Activated CD8-positive, alpha-beta memory T cell treated with anti-CD3 and anti-CD28 coated beads, Interleukin-2, amount 10 ng/mL, durations not matched to agents 7 days and 5 days (primary cell): ENCODE results near the gene HSPA1B. TPM values are rescaled to one million over a fixed set of nuclear protein-coding genes. Genes with fewer than 3 reads are reported as not detected.
A peak's percentile ranks its signal among the peaks of the same experiment; 100 is the strongest.

Source experiments
- ATAC-seq: fragments of 150-1000 bp; cut with Tn5 transposase; one replicate; pipeline ENCODE4 v1.10.0; 2021; ENCODE audit warnings: moderate library complexity
- CTCF ChIA-PET: fragments of 350-600 bp; sonication (Branson Sonifier 250); formaldehyde crosslinking; loops from one replicate; lab custom pipeline; 2021; ENCODE audit warnings: antibody characterized with exemption; lab: Charles Lee
- DNase-seq: peaks from one replicate; pipeline ENCODE4 v3.0.0-alpha.2; 2020
- H3K27ac Mint-ChIP-seq: one replicate; pipeline ENCODE4 v1.8.0; 2021; ENCODE audit warnings: mild to moderate bottlenecking, mixed read lengths
- H3K27me3 Mint-ChIP-seq: one replicate; pipeline ENCODE4 v1.8.0; 2021; ENCODE audit warnings: mixed read lengths
- H3K36me3 Mint-ChIP-seq: one replicate; pipeline ENCODE4 v1.8.0; 2021; ENCODE audit warnings: mild to moderate bottlenecking, mixed read lengths
- H3K4me1 Mint-ChIP-seq: one replicate; pipeline ENCODE4 v1.8.0; 2021; ENCODE audit warnings: mixed read lengths
- H3K4me3 Mint-ChIP-seq: one replicate; pipeline ENCODE4 v1.8.0; 2021; ENCODE audit warnings: mild to moderate bottlenecking, moderate library complexity, mixed read lengths
- H3K9me3 Mint-ChIP-seq: one replicate; pipeline ENCODE4 v1.8.0; 2022; ENCODE audit warnings: low read depth, mixed read lengths
- total RNA-seq, 2 experiments: library from RNA; stranded (reverse); gene quantifications; one replicate each; pipeline ENCODE4 v1.2.3, GENCODE V29; 2021

Gene HSPA1B
- total RNA-seq, 2 experiments from 2014 or later: 64.6 to 71.6 TPM

- ATAC-seq (no peak), DNase-seq (no peak)
- Mint-ChIP-seq H3K36me3 (no peaks in the 10 kb centered on the region), H3K9me3 (no peaks in the 10 kb centered on the region), H3K4me1 (peaks cover 5% of the 10 kb centered on the region), H3K27ac (no peak overlapping the region), H3K4me3 (no peak overlapping the region), H3K27me3 (no peaks in the 10 kb centered on the region)
- CTCF ChIA-PET: interaction anchor here (0.8 to 1.3 kb wide), 2 partner anchors 15 to 78 kb away, joined by 3 to 8 read pairs; no protein-coding TSS in a partner anchor
Measured at GRCh38 chr6:31874084-31874670, 46.6 kb downstream of the HSPA1B start.

DNA sequence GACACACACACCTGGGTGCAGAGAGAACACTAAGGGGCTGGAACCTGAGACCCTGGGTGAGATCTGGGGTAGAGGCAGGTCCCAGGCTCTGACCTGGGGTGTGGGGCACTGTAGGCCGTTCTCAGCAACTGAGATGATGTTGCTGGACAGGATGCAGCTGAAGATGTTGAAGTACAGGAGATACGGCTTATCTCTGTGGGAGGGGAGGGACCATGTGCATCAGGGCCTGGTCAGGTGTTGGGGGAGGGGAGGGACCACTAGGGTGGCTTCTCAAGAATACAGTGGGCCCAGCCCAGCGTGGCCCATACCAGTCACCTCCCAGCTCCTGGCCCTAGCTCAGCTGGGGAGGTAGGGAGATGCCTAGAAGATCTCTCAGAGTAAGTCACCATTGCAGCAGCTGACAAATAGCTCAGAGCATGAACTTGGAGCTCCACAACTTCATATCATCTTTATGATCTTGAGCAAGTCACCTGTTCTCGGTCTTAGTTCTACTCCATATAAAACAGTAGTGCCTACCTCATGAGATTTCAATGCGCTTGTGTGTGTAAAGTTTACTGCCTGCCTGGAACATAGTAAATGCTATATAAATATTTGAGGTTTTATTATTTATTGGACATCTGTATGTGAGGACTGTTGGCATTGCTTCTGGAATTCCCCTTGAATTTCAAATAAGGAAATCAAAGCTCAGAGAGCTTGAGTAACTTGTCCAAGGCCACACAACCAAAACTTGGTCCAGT lies 47.5 kb downstream of the HSPA1B start:
- no peak overlapping the region for H3K4me3 Mint-ChIP-seq
- no peak overlapping the region for H3K27ac Mint-ChIP-seq
- ATAC-seq (peak; percentile 16), DNase-seq (no peak)
- CTCF ChIA-PET: interaction anchor here (0.8 to 1.8 kb wide), 4 partner anchors 14 to 106 kb away, joined by 3 to 8 read pairs (median 4); no protein-coding TSS in a partner anchor
- no peaks in the 10 kb centered on the region for H3K9me3 Mint-ChIP-seq
- H3K4me1 Mint-ChIP-seq: peaks cover 5% of the 10 kb centered on the region
- H3K27me3 Mint-ChIP-seq: no peaks in the 10 kb centered on the region
- H3K36me3 Mint-ChIP-seq: peaks cover 2% of the 10 kb centered on the region

- H3K27me3 Mint-ChIP-seq: no peaks in the 10 kb centered on the region
- DNase-seq (no peak), ATAC-seq (no peak)
- H3K36me3 Mint-ChIP-seq: peaks cover 4% of the 10 kb centered on the region
- peaks cover 5% of the 10 kb centered on the region for H3K4me1 Mint-ChIP-seq
- H3K4me3 Mint-ChIP-seq: no peak overlapping the region
- no peaks in the 10 kb centered on the region for H3K9me3 Mint-ChIP-seq
- no peak overlapping the region for H3K27ac Mint-ChIP-seq
- CTCF ChIA-PET: interaction anchor here (1.8 kb wide), 1 partner anchor 107 kb away, joined by 5 read pairs; no protein-coding TSS in a partner anchor
Measured at GRCh38 chr6:31875877-31876276, 48.3 kb downstream of the HSPA1B start.

- Mint-ChIP-seq H3K4me3 (no peak overlapping the region), H3K9me3 (no peaks in the 10 kb centered on the region), H3K27me3 (no peaks in the 10 kb centered on the region), H3K27ac (no peak overlapping the region), H3K36me3 (peaks cover 9% of the 10 kb centered on the region), H3K4me1 (peaks cover 2% of the 10 kb centered on the region)
- no peak for ATAC-seq
- DNase-seq: no peak
- CTCF ChIA-PET: interaction anchor here (1.8 kb wide), 1 partner anchor 107 kb away, joined by 5 read pairs; no protein-coding TSS in a partner anchor
Measured at GRCh38 chr6:31876357-31876756, 48.8 kb downstream of the HSPA1B start.

DNA sequence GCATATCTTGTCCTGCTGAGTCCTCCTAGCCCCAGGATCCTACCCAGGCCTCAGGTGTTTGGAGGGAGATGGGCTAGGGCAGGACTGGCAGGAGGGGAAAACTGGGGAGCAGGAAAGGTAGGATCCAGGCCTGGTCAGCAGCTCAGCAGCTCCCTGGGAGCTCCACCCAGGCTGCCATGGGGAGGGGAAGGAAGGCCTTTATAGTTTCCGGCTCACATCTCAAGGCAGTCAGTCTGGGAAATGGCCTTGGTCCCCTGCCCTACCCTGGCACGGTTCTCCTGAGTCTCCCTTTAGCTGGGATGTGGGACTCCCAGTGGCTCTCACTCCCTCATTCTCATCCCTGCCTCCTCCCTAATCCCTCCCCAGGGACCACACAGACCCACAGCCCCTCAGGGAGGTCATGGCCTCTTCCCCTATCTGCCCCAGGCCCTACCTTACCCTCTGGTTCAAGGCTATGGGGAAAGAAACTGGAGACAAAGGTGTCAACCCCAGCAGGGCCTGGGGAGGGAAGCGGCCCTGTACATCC lies 49.6 kb downstream of the HSPA1B start:
- no peak for DNase-seq
- H3K4me3 Mint-ChIP-seq: no peak overlapping the region
- CTCF ChIA-PET: interaction anchor here (1.8 kb wide), 1 partner anchor 108 kb away, joined by 5 read pairs; no protein-coding TSS in a partner anchor
- H3K27me3 Mint-ChIP-seq: no peaks in the 10 kb centered on the region
- peaks cover 13% of the 10 kb centered on the region for H3K36me3 Mint-ChIP-seq
- no peak for ATAC-seq
- no peaks in the 10 kb centered on the region for H3K9me3 Mint-ChIP-seq
- no peak overlapping the region for H3K27ac Mint-ChIP-seq
- H3K4me1 Mint-ChIP-seq: peaks cover 2% of the 10 kb centered on the region

DNA sequence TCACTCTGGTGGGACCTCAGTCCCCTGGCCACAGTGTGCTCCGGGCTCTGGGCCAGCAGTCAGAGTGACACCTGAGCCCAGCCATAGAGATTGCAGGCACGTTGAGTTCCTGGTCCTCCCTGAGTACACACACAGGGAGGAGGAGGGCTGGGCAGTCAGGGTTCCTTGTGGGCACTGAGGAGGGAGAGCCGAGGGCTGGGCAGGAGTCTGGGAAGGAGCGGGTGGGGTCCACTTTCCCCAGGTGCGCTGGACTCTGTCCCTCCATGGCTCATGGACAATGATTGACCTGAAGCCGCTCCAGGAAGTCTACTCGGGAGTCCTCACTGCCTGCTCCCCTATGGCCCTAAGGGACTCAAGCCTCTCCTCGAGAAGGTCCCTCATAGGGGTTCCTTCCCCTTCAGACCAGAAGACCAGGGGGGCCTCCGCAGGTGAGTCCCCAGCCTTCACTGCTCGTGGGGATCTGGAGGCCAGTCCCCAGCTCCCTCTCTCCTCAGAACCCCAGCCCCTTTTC lies 50.2 kb downstream of the HSPA1B start:
- no peak overlapping the region for H3K4me3 Mint-ChIP-seq
- CTCF ChIA-PET: no interaction called here
- H3K27ac Mint-ChIP-seq: no peak overlapping the region
- no peaks in the 10 kb centered on the region for H3K9me3 Mint-ChIP-seq
- H3K27me3 Mint-ChIP-seq: no peaks in the 10 kb centered on the region
- H3K4me1 Mint-ChIP-seq: peaks cover 2% of the 10 kb centered on the region
- H3K36me3 Mint-ChIP-seq: peaks cover 13% of the 10 kb centered on the region
- DNase-seq: no peak
- ATAC-seq: no peak

DNA sequence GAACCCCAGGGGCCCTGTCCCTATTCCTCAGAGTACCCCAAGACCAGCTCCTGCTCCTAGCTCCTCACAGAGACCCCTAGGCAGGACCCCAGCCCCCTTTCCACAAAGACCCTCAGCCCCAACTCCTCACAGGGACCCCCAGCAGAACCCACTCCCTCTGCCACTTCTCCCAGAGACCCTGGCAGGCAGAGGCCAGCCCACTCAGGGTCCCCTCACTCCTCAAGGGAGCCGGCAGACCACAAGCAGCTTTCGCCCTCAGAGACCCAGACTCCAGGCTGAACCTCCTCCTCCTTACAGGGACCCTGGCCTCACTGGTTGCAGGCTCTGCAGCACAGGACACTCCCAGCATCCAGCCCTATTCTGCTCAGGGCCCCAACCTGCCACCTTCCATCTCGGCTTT lies 50.7 kb downstream of the HSPA1B start:
- no peak for ATAC-seq
- CTCF ChIA-PET: no interaction called here

DNA sequence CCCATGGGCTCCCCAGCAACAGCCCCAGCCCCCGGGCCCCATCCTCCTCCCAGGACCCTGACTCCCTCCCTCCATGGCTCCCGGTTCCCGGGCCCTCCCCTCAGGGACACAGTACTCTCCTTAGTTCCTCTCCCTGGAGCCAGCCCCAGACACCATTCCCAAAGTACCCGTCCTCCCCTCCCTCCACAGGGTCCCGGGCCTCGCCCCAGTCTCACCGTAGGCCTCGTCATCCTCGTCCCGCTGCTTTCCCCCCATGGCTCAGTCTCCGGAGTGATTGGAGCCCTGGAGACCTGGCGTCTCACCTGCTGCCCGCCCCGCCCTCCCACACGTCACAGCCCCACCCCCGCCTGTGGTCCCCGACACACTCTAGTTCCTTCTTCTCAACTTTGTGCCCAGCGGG lies 51.2 kb downstream of the HSPA1B start, which contains the start of gene SLC44A4:
Gene SLC44A4 (minus strand): TSS at position 272 of the 400 bp plus-strand sequence. CDS start 17 bp downstream, at position 255.
- no peak within 1 kb of the TSS for H3K27ac Mint-ChIP-seq
- CTCF ChIA-PET: no interaction called here
- no peak within 1 kb of the TSS for H3K4me3 Mint-ChIP-seq
- DNase-seq (no peak), ATAC-seq (no peak)
- no peaks in the 10 kb centered on the region for H3K9me3 Mint-ChIP-seq
- H3K36me3 Mint-ChIP-seq: peaks cover 13% of the 10 kb centered on the region
- no peaks in the 10 kb centered on the region for H3K27me3 Mint-ChIP-seq
- peaks cover 2% of the 10 kb centered on the region for H3K4me1 Mint-ChIP-seq

More for the DNA sequence above, 50.7 kb downstream of the HSPA1B start:
- Mint-ChIP-seq H3K4me1 (peaks cover 2% of the 10 kb centered on the region), H3K36me3 (peaks cover 13% of the 10 kb centered on the region), H3K9me3 (no peaks in the 10 kb centered on the region), H3K4me3 (no peak overlapping the region), H3K27ac (no peak overlapping the region), H3K27me3 (no peaks in the 10 kb centered on the region)
- DNase-seq: no peak

DNA sequence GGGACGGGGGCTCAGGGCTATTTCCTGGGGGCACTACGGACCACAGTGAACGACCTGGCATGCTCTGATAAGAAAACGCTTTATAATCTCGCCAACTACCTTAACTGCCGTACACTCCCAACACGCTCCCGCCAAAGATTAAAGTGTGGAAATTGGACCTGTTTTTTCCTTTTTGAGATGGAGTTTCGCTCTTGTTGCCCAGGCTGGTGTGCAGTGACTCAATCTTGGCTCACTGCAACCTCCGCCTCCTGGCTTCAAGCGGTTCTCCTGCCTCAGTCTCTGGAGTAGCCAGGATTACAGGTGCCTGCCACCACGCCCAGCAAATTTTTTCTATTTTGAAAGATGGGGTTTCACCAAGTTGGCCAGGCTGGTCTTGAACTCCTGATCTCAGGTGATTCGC lies 51.6 kb downstream of the HSPA1B start:
- CTCF ChIA-PET: no interaction called here
- Mint-ChIP-seq H3K9me3 (no peaks in the 10 kb centered on the region), H3K36me3 (peaks cover 13% of the 10 kb centered on the region), H3K27me3 (no peaks in the 10 kb centered on the region), H3K27ac (no peak overlapping the region), H3K4me3 (no peak overlapping the region), H3K4me1 (peaks cover 2% of the 10 kb centered on the region)
- DNase-seq (no peak), ATAC-seq (no peak)

Other genes with a start within 250 kb of the HSPA1B start
- gene LTB, start 245.3 kb upstream of the HSPA1B start, total RNA-seq: 100 to 1,000 TPM; 608 to 839 TPM
- 100 to 1,000 TPM in 1 of 2 experiments, 10 to 100 TPM in 1; 71.6 to 109 TPM for gene LST1, start 241.5 kb upstream of the HSPA1B start, total RNA-seq
- 100 to 1,000 TPM; 137 to 152 TPM for gene NCR3, start 234.7 kb upstream of the HSPA1B start, total RNA-seq
- gene AIF1, start 212.5 kb upstream of the HSPA1B start, total RNA-seq: 10 to 100 TPM; 47.4 to 63.4 TPM
- gene PRRC2A, start 207.0 kb upstream of the HSPA1B start, total RNA-seq: 100 to 1,000 TPM; 265 to 286 TPM
- 100 to 1,000 TPM; 243 to 245 TPM for gene BAG6, start 175.1 kb upstream of the HSPA1B start, total RNA-seq
- 1 to 10 TPM; 1.9 to 3.7 TPM for gene APOM, start 171.8 kb upstream of the HSPA1B start, total RNA-seq
- gene C6orf47, start 167.0 kb upstream of the HSPA1B start, total RNA-seq: 10 to 100 TPM; 24.7 to 27.2 TPM
- 10 to 100 TPM; 34.9 to 41.6 TPM for gene GPANK1, start 162.7 kb upstream of the HSPA1B start, total RNA-seq
- gene CSNK2B, start 161.7 kb upstream of the HSPA1B start, total RNA-seq: 100 to 1,000 TPM; 206 to 236 TPM
- gene LY6G5B, start 157.8 kb upstream of the HSPA1B start, total RNA-seq: 10 to 100 TPM; 16.1 to 25.0 TPM
- 1 to 10 TPM; 2.6 to 3.8 TPM for gene LY6G5C, start 146.7 kb upstream of the HSPA1B start, total RNA-seq
- 10 to 100 TPM; 49.0 to 56.7 TPM for gene ABHD16A, start 124.4 kb upstream of the HSPA1B start, total RNA-seq
- gene LY6G6F, start 120.9 kb upstream of the HSPA1B start, total RNA-seq: not detected
- not detected for gene LY6G6D, start 112.4 kb upstream of the HSPA1B start, total RNA-seq
- not detected for gene LY6G6C, start 106.0 kb upstream of the HSPA1B start, total RNA-seq
- under 1 TPM; 0.20 to 0.33 TPM for gene MPIG6B, start 104.4 kb upstream of the HSPA1B start, total RNA-seq
- 10 to 100 TPM; 13.6 to 23.4 TPM for gene DDAH2, start 98.4 kb upstream of the HSPA1B start, total RNA-seq
- gene CLIC1, start 91.2 kb upstream of the HSPA1B start, total RNA-seq: 100 to 1,000 TPM; 544 to 561 TPM
- 100 to 1,000 TPM in 1 of 2 experiments, 10 to 100 TPM in 1; 75.6 to 109 TPM for gene MSH5, start 87.7 kb upstream of the HSPA1B start, total RNA-seq
- 10 to 100 TPM; 12.8 to 19.2 TPM for gene SAPCD1, start 65.1 kb upstream of the HSPA1B start, total RNA-seq
- gene VWA7, start 50.4 kb upstream of the HSPA1B start, total RNA-seq: 1 to 10 TPM; 5.7 to 6.4 TPM
- 100 to 1,000 TPM; 107 to 140 TPM for gene VARS1, start 32.0 kb upstream of the HSPA1B start, total RNA-seq
- 100 to 1,000 TPM; 124 to 129 TPM for gene LSM2, start 20.8 kb upstream of the HSPA1B start, total RNA-seq
- 1 to 10 TPM; 2.9 to 3.1 TPM for gene HSPA1L, start 12.5 kb upstream of the HSPA1B start, total RNA-seq
- 100 to 1,000 TPM; 124 to 137 TPM for gene HSPA1A, start 12.2 kb upstream of the HSPA1B start, total RNA-seq
- 10 to 100 TPM; 13.0 to 21.5 TPM for gene NEU1, start 35.1 kb downstream of the HSPA1B start, total RNA-seq
- gene SLC44A4, start 51.3 kb downstream of the HSPA1B start, total RNA-seq: not detected
- 10 to 100 TPM; 78.7 to 79.0 TPM for gene EHMT2, start 70.0 kb downstream of the HSPA1B start, total RNA-seq
- gene ZBTB12, start 74.3 kb downstream of the HSPA1B start, total RNA-seq: 1 to 10 TPM; 1.5 to 3.3 TPM
- gene C2, start 100.0 kb downstream of the HSPA1B start, total RNA-seq: under 1 TPM; 0.61 to 0.80 TPM
- under 1 TPM in 1 of 2 experiments, not detected in 1; 0.12 TPM for gene CFB, start 118.4 kb downstream of the HSPA1B start, total RNA-seq
- 10 to 100 TPM; 75.7 to 79.7 TPM for gene NELFE, start 131.2 kb downstream of the HSPA1B start, total RNA-seq
- 10 to 100 TPM; 88.2 to 93.2 TPM for gene SKIC2, start 131.4 kb downstream of the HSPA1B start, total RNA-seq
- 10 to 100 TPM; 17.4 to 18.7 TPM for gene DXO, start 144.4 kb downstream of the HSPA1B start, total RNA-seq
- gene C4A, start 154.3 kb downstream of the HSPA1B start, total RNA-seq: 1 to 10 TPM; 2.3 to 3.4 TPM
- gene C4B, start 187.1 kb downstream of the HSPA1B start, total RNA-seq: 1 to 10 TPM; 3.5 to 5.5 TPM
- gene CYP21A2, start 210.7 kb downstream of the HSPA1B start, total RNA-seq: under 1 TPM in 1 of 2 experiments, not detected in 1; 0.15 TPM